ENCODE results near the gene SPSB4.
"Not testable (repeated sequence)": the region's sequence is repeated elsewhere in the genome, so short reads cannot be mapped to it uniquely, and the experiment has no call there.

Gene SPSB4

GRCh38 chr3:141115789-141116541, 64.8 kb downstream of the SPSB4 start:
- no peak overlapping the region for H3K4me3 ChIP-seq
- TF ChIP-seq POLR2AphosphoS5 (IDR thresholded peaks at IDR 0.05; ENCODE audit: borderline replicate concordance, low read depth, low read length) (no peak), FOXP2 (optimal IDR thresholded peaks at IDR 0.05; ENCODE audit: control extremely low read depth, extremely low read length, insufficient read depth) (no peak), EZH2 (IDR thresholded peaks at IDR 0.05) (no peak)
- H3K9me3 ChIP-seq (ENCODE audit: low read depth, low read length) = no peaks in the 10 kb centered on the region
- H3K9ac ChIP-seq (ENCODE audit: insufficient read length) = no peak overlapping the region
- no peak overlapping the region for H3K27ac ChIP-seq
- no peak for DNase-seq (ENCODE audit: low read depth, low spot score)
- no peaks in the 10 kb centered on the region for H3K36me3 ChIP-seq (ENCODE audit: insufficient read depth, low read length)

DNA sequence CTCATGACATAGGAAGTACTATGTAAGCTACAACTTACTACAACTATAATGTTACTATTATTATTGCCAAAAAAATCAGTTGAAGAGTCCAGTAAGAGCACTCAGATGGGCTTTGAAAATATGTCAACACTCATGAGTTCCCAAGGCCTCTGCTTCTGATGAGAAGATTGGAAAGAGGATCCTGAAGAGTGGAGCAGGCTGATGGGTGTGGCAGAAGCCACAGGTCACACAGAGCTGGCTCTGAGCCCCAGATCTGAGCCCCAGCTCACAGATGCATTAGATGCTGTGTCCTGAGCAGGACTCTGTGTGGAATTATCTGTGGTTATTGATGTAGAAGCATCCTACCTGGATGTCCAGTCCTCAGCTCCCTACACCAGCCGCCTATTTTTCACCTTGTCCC, 65.6 kb downstream of the SPSB4 start:
- H3K4me3 ChIP-seq = no peak overlapping the region
- DNase-seq (ENCODE audit: low read depth, low spot score) = no peak
- H3K27ac ChIP-seq = no peak overlapping the region
- no peaks in the 10 kb centered on the region for H3K36me3 ChIP-seq (ENCODE audit: insufficient read depth, low read length)
- no peak overlapping the region for H3K9ac ChIP-seq (ENCODE audit: insufficient read length)
- TF ChIP-seq EZH2 (IDR thresholded peaks at IDR 0.05) (no peak), POLR2AphosphoS5 (IDR thresholded peaks at IDR 0.05; ENCODE audit: borderline replicate concordance, low read depth, low read length) (no peak), FOXP2 (optimal IDR thresholded peaks at IDR 0.05; ENCODE audit: control extremely low read depth, extremely low read length, insufficient read depth) (no peak)
- no peaks in the 10 kb centered on the region for H3K9me3 ChIP-seq (ENCODE audit: low read depth, low read length)

GRCh38 chr3:141117982-141118381, 66.8 kb downstream of the SPSB4 start:
- H3K27ac ChIP-seq; H3K4me3 ChIP-seq; H3K36me3 ChIP-seq (ENCODE audit: insufficient read depth, low read length); DNase-seq (ENCODE audit: low read depth, low spot score); H3K9ac ChIP-seq (ENCODE audit: insufficient read length); H3K9me3 ChIP-seq (ENCODE audit: low read depth, low read length): not testable (repeated sequence)

- no peaks in the 10 kb centered on the region for H3K9me3 ChIP-seq (ENCODE audit: low read depth, low read length)
- no peaks in the 10 kb centered on the region for H3K36me3 ChIP-seq (ENCODE audit: insufficient read depth, low read length)
- H3K4me3 ChIP-seq = no peak overlapping the region
- DNase-seq (ENCODE audit: low read depth, low spot score) = no peak
- no peak for TF ChIP-seq POLR2AphosphoS5 (IDR thresholded peaks at IDR 0.05; ENCODE audit: borderline replicate concordance, low read depth, low read length)
- no peak for TF ChIP-seq EZH2 (IDR thresholded peaks at IDR 0.05)
- no peak for TF ChIP-seq FOXP2 (optimal IDR thresholded peaks at IDR 0.05; ENCODE audit: control extremely low read depth, extremely low read length, insufficient read depth)
- H3K9ac ChIP-seq (ENCODE audit: insufficient read length) = no peak overlapping the region
- H3K27ac ChIP-seq = no peak overlapping the region
Measured at GRCh38 chr3:141122455-141123030, 71.4 kb downstream of the SPSB4 start.

DNA sequence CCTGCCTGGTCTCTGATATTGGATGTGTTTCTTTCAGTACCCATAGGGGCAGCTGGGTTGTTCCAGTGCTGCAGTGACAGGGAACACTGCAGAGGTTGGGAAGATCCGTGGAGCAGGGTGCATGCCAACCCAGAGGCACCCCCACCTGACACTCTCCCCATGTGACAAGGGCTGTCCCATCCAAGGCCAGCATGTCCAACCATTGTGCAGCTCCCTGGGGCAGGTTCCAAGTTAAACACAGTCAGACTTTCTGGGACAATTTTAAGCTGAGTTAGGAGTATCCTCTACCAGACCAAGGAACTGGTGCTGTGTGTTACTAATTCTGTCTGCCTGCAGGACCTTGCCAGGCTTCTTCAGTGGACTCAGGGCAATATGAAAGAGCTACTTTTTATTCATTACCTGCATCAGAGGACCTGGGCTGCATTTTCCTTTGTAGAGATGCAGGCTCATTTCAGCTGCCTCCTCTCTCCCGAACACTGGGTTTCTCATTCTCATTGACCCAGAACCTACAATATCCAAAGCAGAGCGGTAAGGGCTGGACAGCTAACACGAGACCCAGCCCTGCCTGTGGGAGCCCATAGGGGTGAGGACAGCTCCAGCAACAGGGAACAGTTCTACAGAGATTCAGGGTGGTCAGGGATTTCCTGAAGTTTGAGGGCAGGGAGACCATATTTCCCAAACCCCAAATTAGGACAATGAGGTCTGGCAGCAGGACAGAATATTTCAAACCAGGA, 72.7 kb downstream of the SPSB4 start:
- H3K9me3 ChIP-seq (ENCODE audit: low read depth, low read length) = no peaks in the 10 kb centered on the region
- H3K9ac ChIP-seq (ENCODE audit: insufficient read length) = no peak overlapping the region
- no peak for DNase-seq (ENCODE audit: low read depth, low spot score)
- H3K4me3 ChIP-seq = no peak overlapping the region
- H3K27ac ChIP-seq = no peak overlapping the region
- no peaks in the 10 kb centered on the region for H3K36me3 ChIP-seq (ENCODE audit: insufficient read depth, low read length)
- no peak for TF ChIP-seq EZH2 (IDR thresholded peaks at IDR 0.05)

GRCh38 chr3:141124715-141125114, 73.6 kb downstream of the SPSB4 start:
- TF ChIP-seq EZH2 (IDR thresholded peaks at IDR 0.05) (no peak), POLR2AphosphoS5 (IDR thresholded peaks at IDR 0.05; ENCODE audit: borderline replicate concordance, low read depth, low read length) (no peak), FOXP2 (optimal IDR thresholded peaks at IDR 0.05; ENCODE audit: control extremely low read depth, extremely low read length, insufficient read depth) (no peak)
- H3K4me3 ChIP-seq = no peak overlapping the region
- no peak for DNase-seq (ENCODE audit: low read depth, low spot score)
- H3K9me3 ChIP-seq (ENCODE audit: low read depth, low read length) = no peaks in the 10 kb centered on the region
- H3K36me3 ChIP-seq (ENCODE audit: insufficient read depth, low read length) = no peaks in the 10 kb centered on the region
- no peak overlapping the region for H3K9ac ChIP-seq (ENCODE audit: insufficient read length)
- H3K27ac ChIP-seq = no peak overlapping the region

GRCh38 chr3:141125351-141125750, 74.2 kb downstream of the SPSB4 start:
- Histone ChIP-seq H3K36me3 (ENCODE audit: insufficient read depth, low read length) (no peaks in the 10 kb centered on the region), H3K9ac (ENCODE audit: insufficient read length) (no peak overlapping the region), H3K4me3 (no peak overlapping the region), H3K9me3 (ENCODE audit: low read depth, low read length) (no peaks in the 10 kb centered on the region), H3K27ac (no peak overlapping the region)
- DNase-seq (ENCODE audit: low read depth, low spot score) = no peak
- TF ChIP-seq POLR2AphosphoS5 (IDR thresholded peaks at IDR 0.05; ENCODE audit: borderline replicate concordance, low read depth, low read length) (no peak), EZH2 (IDR thresholded peaks at IDR 0.05) (no peak), FOXP2 (optimal IDR thresholded peaks at IDR 0.05; ENCODE audit: control extremely low read depth, extremely low read length, insufficient read depth) (no peak)

DNA sequence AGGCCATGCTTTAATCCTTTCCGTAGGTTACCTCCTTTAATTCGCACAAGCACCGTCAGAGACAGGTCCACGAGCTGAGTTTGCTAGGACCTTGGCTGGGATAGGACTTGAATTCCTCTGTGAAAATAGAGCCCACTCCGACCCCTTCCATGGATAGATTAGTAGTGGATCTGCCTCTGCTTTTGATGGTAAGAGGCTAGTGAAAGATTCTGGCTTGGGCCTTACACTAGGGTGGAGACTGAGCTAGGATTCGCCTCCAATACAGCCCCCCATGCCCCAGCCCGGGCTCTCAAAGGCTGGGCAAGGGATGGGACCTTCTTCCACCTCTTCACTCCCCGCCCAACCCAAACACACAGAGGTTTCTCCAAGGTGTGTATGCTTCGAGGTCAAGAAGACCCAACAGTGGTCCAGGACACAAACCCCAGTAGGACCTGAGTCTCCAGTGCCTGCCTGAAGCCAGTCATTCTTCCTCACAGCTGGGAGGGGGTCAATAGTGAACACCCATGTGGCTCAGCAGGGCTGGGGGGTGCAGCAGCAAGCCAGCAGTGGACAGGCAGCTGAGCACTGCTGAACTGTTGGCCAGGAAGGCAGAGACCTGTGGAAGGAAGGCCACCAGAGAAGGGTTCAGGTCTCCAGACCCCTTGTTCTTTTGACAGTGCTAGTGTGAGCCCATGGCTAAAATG, 75.7 kb downstream of the SPSB4 start:
- no peaks in the 10 kb centered on the region for H3K9me3 ChIP-seq (ENCODE audit: low read depth, low read length)
- no peak overlapping the region for H3K4me3 ChIP-seq
- no peak overlapping the region for H3K27ac ChIP-seq
- DNase-seq (ENCODE audit: low read depth, low spot score) = no peak
- TF ChIP-seq EZH2 (IDR thresholded peaks at IDR 0.05) (no peak), FOXP2 (optimal IDR thresholded peaks at IDR 0.05; ENCODE audit: control extremely low read depth, extremely low read length, insufficient read depth) (no peak), POLR2AphosphoS5 (IDR thresholded peaks at IDR 0.05; ENCODE audit: borderline replicate concordance, low read depth, low read length) (no peak)
- H3K36me3 ChIP-seq (ENCODE audit: insufficient read depth, low read length) = no peaks in the 10 kb centered on the region
- H3K9ac ChIP-seq (ENCODE audit: insufficient read length) = no peak overlapping the region
